MM.1S (cell line): Measurements from ENCODE around the gene DIP2C.

Source experiments
- DNase-seq: peaks from one replicate; pipeline ENCODE4 v3.0.0-alpha.2; 2015
- H2AFZ ChIP-seq: fragments of 300-600 bp; sonication (generic); 2 replicates; pipeline ENCODE4 v1.6.0; 2016; ENCODE audit warnings: antibody characterized with exemption, low read length
- H3F3A ChIP-seq: fragments of 300-600 bp; sonication (generic); 2 replicates; pipeline ENCODE4 v1.6.1; 2016; ENCODE audit warnings: mild to moderate bottlenecking, antibody characterized with exemption, low read length, moderate library complexity, mixed read lengths; ENCODE audit not compliant: insufficient read depth
- H3K27ac ChIP-seq: fragments of 300-600 bp; sonication (generic); 2 replicates; pipeline ENCODE4 v1.5.1; 2016; ENCODE audit warnings: mild to moderate bottlenecking, low read length
- H3K27me3 ChIP-seq: fragments of 300-600 bp; sonication (generic); replicated peaks from 2 replicates; pipeline ENCODE4 v1.6.0; 2016; ENCODE audit warnings: low read length; ENCODE audit not compliant: insufficient read depth
- H3K36me3 ChIP-seq: fragments of 300-600 bp; sonication (generic); replicated peaks from 2 replicates; pipeline ENCODE4 v1.6.1; 2016; ENCODE audit warnings: mild to moderate bottlenecking, low read length, mixed read lengths; ENCODE audit not compliant: insufficient read depth
- H3K4me1 ChIP-seq: fragments of 300-600 bp; sonication (generic); 2 replicates; pipeline ENCODE4 v1.6.1; 2016; ENCODE audit warnings: low read length, mixed read lengths
- H3K4me2 ChIP-seq: fragments of 300-600 bp; sonication (generic); 2 replicates; pipeline ENCODE4 v1.6.0; 2016; ENCODE audit warnings: low read depth, low read length
- H3K4me3 ChIP-seq: fragments of 300-600 bp; sonication (generic); 2 replicates; pipeline ENCODE4 v1.5.1; 2016; ENCODE audit warnings: low read length, mixed read lengths
- H3K79me2 ChIP-seq: fragments of 300-600 bp; sonication (generic); 2 replicates; pipeline ENCODE4 v1.6.1; 2016; ENCODE audit warnings: mixed run types, low read length, mixed read lengths
- H3K9ac ChIP-seq: fragments of 300-600 bp; sonication (generic); 2 replicates; pipeline ENCODE4 v1.6.1; 2016; ENCODE audit warnings: low read length, mixed read lengths
- H3K9me2 ChIP-seq: fragments of 300-600 bp; sonication (generic); replicated peaks from 2 replicates; pipeline ENCODE4 v1.6.1; 2016; ENCODE audit warnings: mild to moderate bottlenecking, low read length, mixed read lengths; ENCODE audit not compliant: insufficient read depth
- H3K9me3 ChIP-seq: fragments of 300-600 bp; sonication (generic); replicated peaks from 2 replicates; pipeline ENCODE4 v1.6.1; 2016; ENCODE audit warnings: mild to moderate bottlenecking, low read length, mixed read lengths; ENCODE audit not compliant: insufficient read depth
- H4K20me1 ChIP-seq: fragments of 300-600 bp; sonication (generic); 2 replicates; pipeline ENCODE4 v1.6.1; 2016; ENCODE audit warnings: mild to moderate bottlenecking, low read length, moderate library complexity, mixed read lengths; ENCODE audit not compliant: insufficient read depth
- CTCF ChIP-seq: fragments of 300-600 bp; sonication (generic); IDR thresholded peaks from 2 replicates; pipeline ENCODE4 v1.5.1; 2016; ENCODE audit warnings: antibody characterized with exemption, low read length, mixed read lengths
- EZH2 ChIP-seq: fragments of 300-600 bp; sonication (generic); optimal IDR thresholded peaks from 2 replicates; pipeline ENCODE3; 2017; ENCODE audit warnings: low read depth, mild to moderate bottlenecking, antibody characterized with exemption, low read length, mixed read lengths
- EZH2phosphoT487 ChIP-seq: fragments of 300-600 bp; sonication (generic); IDR thresholded peaks from 2 replicates; pipeline ENCODE4 v1.6.1; 2018; ENCODE audit warnings: antibody characterized with exemption, low read length

The DIP2C gene

GRCh38 chr10:567869-568268 lies 121.6 kb downstream of the DIP2C start:
- no peaks in the 10 kb centered on the region for H3K36me3 ChIP-seq
- H3K9ac ChIP-seq, result no peak overlapping the region
- H3K9me2 ChIP-seq, result no peaks in the 10 kb centered on the region
- no peaks in the 10 kb centered on the region for H4K20me1 ChIP-seq
- H3F3A ChIP-seq, result peaks cover 34% of the 10 kb centered on the region
- H3K4me2 ChIP-seq, result no peak overlapping the region
- no peak overlapping the region for H3K27ac ChIP-seq
- H2AFZ ChIP-seq, result no peak overlapping the region
- peaks cover 16% of the 10 kb centered on the region for H3K79me2 ChIP-seq
- peaks cover 43% of the 10 kb centered on the region for H3K4me1 ChIP-seq
- H3K9me3 ChIP-seq, result no peaks in the 10 kb centered on the region
- no peaks in the 10 kb centered on the region for H3K27me3 ChIP-seq
- H3K4me3 ChIP-seq, result no peak overlapping the region
- TF ChIP-seq EZH2 (no peak), EZH2phosphoT487 (no peak), CTCF (no peak)
- DNase-seq, result no peak

GRCh38 chr10:566241-566885 lies 123.1 kb downstream of the DIP2C start:
- H3K4me3 ChIP-seq, result no peak overlapping the region
- H2AFZ ChIP-seq, result peak overlapping the region; percentile 32
- no peaks in the 10 kb centered on the region for H3K9me2 ChIP-seq
- no peaks in the 10 kb centered on the region for H3K27me3 ChIP-seq
- peak overlapping the region; percentile 65 for H3K4me2 ChIP-seq
- H3K4me1 ChIP-seq, result peaks cover 43% of the 10 kb centered on the region
- H3K36me3 ChIP-seq, result no peaks in the 10 kb centered on the region
- TF ChIP-seq EZH2phosphoT487 (no peak), CTCF (peak; percentile 44)
- H3F3A ChIP-seq, result peaks cover 34% of the 10 kb centered on the region
- H4K20me1 ChIP-seq, result no peaks in the 10 kb centered on the region
- H3K79me2 ChIP-seq, result peaks cover 31% of the 10 kb centered on the region
- peak overlapping the region; percentile 95 for H3K27ac ChIP-seq
- H3K9me3 ChIP-seq, result no peaks in the 10 kb centered on the region
- H3K9ac ChIP-seq, result peak overlapping the region; percentile 74
- peak; percentile 90 for DNase-seq

GRCh38 chr10:565676-566075 lies 123.8 kb downstream of the DIP2C start:
- Histone ChIP-seq H3K4me2 (peak overlapping the region; percentile 65), H3K4me1 (peaks cover 43% of the 10 kb centered on the region)

More at GRCh38 chr10:565676-566075, 123.8 kb downstream of the DIP2C start:
- Histone ChIP-seq H4K20me1 (no peaks in the 10 kb centered on the region), H3K27ac (peak overlapping the region; percentile 95), H3K9me2 (no peaks in the 10 kb centered on the region), H3K79me2 (peaks cover 37% of the 10 kb centered on the region), H3K4me3 (peak overlapping the region; percentile 34), H3K9me3 (no peaks in the 10 kb centered on the region), H2AFZ (peak overlapping the region; percentile 32), H3F3A (peaks cover 34% of the 10 kb centered on the region), H3K27me3 (no peaks in the 10 kb centered on the region), H3K9ac (peak overlapping the region; percentile 74), H3K36me3 (no peaks in the 10 kb centered on the region)
- TF ChIP-seq EZH2phosphoT487 (no peak), CTCF (no peak), EZH2 (no peak)
- DNase-seq, result peak; percentile 81
